DMS53 (cell line): ENCODE results near the gene ATP5PB.
A peak's percentile ranks its signal among the peaks of the same experiment; 100 is the strongest.

Source experiments
- DNase-seq: peaks from one replicate; lab custom pipeline; 2025; lab: John Stamatoyannopoulos, UW

Gene ATP5PB

DNA sequence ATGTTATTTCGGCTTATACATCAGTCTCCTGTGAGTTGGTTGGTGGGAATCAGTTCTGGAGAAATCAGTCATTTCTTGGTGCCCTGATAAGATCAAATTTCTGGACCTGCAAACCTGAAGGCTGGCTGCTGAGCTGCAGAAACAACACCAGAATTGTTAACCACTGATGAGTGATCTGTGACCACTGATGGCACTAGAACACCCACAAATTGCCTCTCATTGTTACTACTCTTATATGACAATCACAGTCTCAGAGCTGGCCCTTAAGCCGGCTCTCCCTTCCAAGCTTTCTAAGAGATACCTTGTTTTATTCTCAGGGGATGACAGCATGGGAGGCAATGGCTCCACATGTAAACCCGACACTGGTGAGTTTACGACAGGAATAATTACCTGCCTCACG is 26.4 kb downstream of the ATP5PB start:
- no peak for DNase-seq

DNA sequence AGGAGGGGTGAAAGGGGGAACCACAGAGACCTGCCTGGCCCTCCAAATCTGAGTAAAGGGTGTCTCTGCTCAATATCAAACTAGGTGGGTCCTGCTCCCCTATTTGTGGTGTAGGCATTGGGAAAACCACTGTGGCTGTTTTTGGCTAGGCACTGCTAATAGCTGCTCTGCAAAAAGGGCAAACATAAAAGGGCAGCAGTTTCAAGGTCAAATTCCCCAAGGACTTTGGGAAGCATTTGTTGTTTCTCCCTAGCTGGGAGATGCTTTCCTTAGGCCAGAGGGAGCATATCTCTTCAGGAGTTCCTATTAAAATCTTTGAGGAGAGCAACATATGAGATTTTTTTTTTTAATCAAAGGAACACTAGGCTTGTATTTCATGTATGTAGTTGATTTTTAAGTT is 26.9 kb downstream of the ATP5PB start:
- DNase-seq: no peak

DNA sequence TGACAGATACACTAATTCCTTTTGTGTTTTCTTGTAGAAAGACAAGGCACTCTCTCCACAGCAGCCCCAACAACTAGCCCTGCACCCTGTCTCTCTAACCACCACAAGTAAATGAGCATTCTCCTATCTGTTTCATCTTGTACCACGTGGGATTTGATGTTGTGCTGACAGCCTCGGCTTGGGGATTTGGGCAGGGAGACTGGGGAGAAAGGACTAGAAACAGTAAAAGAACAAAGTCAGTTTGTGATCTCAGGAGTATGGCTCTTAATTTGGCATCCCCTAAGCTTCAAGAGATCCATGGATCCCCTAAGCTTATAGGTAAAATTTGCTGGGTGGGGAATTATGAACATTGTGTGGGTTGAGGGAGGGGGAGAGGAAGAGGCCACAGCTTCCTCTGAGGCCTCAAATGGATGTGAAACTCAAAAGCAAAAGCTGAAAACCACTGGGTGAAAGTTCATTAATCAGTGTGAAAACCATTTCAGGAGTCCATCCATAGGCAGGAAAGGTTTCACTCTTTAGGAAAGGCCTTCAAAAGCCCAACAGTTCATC is 27.6 kb downstream of the ATP5PB start:
- no peak for DNase-seq

DNA sequence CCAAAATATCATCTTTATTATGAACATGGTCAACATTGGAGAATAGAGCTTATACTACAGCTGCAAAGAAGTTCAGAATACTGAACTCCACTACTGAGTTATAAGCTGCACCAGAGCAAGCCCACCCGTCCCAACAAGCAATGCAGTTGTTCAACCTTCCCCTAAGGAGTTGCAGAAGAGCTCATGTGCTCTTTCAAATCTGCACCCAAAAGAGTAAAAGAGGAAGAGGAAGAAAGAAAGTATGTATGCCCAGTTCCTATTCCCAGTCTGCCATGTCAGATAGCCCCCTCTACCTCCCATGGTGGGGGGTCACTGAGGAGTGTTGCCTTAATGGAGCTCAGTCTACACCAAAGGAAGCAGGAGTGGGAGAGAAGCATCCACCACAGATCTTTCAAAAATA is 31.4 kb downstream of the ATP5PB start:
- no peak for DNase-seq

DNA sequence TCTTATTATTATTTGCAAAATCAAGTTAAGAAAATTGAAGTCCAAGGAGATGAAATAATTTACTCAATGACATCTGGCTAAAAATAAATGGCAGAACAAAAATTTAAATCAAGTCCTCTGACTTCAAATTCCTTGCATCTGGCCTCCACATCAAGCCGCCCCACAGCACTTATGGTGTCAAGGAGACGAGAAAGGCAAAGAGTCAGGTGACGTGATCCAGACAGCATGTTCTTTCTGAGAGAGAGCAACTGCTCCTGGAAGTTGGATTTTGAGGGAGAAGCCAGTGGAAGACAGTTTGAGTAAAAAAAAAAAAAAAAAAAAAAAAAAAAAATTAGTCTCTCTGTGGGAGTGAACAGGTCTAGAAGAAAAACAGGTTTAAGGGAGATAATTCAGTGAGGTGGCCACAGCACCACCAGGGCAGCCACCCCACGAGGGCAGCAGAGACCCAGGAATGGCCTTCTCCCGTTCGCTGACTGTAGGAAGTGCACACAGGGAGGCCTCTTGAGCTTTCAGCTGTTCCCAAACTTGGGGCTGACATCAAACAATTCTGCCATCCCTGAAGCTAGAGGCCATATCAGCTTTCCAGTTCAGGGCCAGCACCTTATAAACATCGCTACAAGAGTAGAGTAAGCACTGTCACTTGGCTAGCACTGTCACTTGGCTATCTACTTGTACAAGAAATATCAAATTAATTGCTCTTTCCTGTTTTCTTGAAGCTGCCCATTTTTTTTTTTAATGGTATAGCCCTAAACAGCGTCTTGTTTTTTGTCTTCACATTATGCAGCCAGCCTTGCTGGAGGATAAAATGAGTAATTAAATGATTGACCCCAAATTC is 32.3 kb downstream of the ATP5PB start:
- peak; percentile 83 for DNase-seq

DNA sequence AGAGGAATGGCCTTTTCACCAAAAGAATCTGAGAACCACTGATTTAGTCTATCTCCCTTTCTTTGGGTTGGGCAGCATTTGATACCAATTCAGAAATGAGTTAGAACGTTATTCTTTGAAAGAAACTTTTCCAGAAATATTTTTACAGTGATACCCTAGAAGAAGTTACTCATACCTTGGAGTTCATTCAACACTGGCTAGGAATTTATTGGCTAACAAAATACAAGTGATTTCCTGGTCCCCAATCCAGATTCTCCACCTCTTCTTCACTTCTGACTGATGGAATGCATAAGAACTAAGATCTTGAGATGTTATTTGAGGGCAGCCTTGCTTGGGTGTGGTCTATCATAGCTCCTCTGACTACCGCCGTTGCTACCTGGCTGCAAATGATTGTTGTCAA is 33.9 kb downstream of the ATP5PB start:
- no peak for DNase-seq

DNA sequence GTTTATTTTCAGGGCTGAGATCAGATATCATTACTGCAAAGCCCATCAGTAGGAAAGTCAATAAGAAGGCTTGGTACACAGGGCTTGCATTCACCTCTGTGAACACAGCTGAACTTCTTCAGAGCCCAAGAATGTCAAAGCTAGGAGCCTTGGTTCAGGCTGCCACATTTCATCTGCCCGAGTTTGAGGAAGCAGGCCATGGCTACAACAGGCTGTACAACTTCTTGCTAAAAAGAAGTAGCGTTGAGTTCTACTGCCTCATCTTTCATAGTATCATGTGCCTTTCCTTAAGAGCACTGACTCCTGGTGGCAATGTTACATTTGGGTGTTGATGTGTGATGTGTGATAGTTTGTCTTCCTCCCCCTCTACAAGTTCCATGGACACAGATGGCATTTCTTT is 34.6 kb downstream of the ATP5PB start:
- no peak for DNase-seq

DNA sequence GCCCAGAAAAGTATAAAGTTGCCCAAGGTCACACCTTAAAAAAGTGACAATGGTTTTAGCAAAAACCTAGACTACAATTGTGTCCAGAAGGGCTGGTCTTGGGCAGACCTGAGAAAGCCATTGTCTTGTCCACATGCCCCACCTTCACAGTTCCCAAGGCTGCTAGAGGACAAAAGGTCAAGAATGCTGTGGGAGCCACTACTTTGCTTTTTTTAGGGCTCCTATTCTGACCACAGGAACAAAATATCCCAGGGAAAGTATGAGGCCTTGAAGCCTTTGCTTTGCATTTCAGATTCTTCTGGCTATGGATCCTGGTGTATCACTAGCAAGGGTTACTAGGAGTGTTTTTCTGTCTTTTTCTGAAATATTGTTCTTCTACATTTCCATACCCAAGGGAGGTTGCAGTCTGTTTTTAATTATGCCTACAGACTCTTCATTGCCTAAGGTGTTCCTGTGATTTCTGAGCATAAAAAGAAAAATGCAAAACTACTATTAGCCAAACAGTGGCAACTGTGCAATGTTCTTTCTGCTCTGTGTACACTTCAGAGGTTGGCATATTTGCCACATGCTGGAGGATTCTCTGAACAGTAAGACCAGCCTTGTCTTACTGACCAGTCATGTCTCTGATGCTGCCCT is 35.2 kb downstream of the ATP5PB start:
- DNase-seq: no peak

DNA sequence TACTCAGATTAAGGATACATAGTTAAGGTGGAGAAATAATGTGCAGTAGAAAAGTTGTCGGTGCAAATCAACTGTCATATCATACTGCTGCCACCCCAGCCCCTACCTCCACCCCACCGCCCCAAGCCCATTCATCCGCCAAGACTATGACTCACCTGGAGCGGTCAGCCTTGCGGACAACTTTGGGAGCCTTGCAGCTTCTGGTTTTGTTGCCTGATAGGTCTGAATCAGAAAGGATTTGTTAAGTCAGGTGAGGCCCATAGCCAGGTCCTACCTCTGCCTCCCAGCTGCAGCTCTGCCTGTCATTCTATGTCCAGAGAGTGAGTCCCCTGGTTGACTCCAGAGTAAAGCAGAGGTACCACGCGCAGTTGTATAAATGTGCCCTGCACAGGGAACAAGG is 37.2 kb downstream of the ATP5PB start:
- DNase-seq: no peak

DNA sequence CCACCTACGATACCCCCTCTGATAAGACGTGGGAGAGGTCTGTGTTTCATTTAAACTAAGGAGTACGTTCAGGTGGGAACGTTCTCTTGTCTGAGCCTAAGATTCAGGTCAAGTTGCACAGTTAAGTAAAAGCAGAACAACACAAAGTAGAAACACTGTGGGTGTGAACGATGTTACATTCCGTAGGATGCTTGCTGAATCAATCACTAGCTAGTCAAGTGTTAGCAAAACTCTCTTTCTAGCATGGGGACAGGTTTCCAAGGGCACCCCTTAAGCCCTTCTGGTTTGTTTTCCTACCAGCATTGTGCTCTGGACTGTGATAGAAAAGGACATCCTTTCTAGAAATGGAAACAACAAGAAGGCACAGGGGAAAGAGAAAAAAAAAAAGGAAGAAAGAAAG is 37.9 kb downstream of the ATP5PB start:
- DNase-seq: no peak

DNA sequence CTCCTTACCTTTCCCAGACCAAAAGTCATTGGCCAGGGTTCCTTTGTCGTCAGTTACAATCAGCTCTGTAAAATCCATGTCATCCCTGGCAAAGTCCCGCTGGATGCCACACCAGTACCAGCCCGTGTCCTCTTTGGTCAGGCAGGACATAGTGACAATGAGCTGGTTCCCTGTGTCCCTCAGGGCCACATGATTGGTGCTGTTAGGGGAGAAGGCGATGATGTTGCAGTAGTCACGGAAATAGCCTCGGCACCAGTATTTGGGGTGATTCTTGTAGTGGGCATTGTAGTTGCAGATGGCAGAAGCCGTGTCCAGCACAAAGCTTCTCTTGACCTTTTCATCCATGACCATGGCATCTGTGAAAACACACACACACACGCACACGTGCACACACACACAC is 39.4 kb downstream of the ATP5PB start:
- DNase-seq: no peak

DNA sequence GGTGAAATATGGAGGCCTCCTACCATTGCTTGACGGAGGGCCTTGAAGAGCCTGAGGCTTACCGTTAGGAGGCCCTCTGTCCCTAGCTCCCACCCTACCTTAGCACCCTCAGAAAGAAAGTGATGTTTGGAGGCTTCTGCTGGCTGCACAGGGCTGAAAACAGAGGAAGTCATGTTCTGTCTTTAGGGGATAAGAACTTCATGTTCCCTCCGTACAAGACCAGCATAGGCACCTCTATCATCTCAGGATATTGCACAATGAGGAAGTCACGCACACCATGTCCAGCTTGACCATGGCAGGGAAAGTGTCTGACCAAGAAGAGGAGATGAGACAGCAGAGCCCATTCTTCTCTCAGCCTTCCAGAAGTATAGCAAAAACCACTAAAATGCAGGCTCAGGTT is 40.3 kb downstream of the ATP5PB start:
- no peak for DNase-seq

DNA sequence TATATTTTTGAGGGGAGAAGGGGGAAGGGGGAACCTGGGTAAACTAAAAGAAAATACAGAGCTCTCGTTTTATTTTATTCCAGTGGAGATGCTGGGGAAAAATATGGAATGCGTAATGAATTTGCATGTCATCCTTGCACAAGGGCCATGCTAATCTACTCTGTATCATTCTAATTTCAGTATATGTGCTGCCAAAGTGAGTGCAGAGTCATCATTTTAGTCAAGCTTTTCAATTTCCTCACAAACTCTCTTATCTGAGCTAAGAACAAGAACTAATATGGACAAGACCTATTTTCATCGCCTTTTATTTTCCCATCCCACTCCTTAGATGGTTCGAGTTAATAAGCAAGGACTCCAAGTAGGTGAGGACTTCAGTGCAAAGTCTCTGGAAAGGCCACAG is 41.0 kb downstream of the ATP5PB start:
- no peak for DNase-seq

DNA sequence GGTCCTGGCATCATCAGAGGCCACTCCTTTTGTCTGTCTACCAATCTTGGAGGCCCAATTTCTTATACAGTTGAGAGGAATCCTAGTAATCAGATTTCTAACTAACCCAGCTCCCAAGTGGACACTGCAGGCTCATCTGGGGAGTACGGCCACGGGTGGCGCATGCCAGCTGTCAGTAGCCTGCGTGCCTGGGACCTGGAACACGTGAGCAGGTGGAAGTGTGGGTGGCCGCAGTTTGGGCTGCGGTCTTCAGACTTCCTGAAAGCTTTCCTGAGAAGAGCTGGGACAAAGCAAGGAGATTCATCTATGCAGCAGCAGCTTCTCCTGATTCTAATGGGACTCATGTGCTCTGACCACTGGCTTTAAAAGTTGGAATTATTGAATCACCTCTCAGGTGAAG is 41.8 kb downstream of the ATP5PB start:
- DNase-seq: no peak

DNA sequence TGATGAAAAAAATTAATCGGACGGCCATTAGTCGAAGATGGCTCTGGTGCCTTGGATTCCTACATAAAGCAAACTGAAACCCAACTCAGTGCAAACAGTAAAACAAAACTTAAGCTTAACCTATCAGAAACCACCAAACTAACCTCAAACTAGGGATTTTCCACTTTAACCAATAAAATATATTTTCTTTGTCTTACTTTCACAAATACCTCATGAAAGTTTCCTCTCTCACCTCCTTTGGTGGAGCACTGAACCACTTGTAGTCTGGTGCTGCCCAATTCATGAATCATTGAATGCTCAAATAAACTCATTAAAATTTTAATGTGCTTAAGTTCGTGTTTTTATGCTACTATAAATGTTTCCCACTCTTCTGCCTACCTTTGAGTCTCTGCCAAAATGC is 47.1 kb downstream of the ATP5PB start:
- no peak for DNase-seq

DNA sequence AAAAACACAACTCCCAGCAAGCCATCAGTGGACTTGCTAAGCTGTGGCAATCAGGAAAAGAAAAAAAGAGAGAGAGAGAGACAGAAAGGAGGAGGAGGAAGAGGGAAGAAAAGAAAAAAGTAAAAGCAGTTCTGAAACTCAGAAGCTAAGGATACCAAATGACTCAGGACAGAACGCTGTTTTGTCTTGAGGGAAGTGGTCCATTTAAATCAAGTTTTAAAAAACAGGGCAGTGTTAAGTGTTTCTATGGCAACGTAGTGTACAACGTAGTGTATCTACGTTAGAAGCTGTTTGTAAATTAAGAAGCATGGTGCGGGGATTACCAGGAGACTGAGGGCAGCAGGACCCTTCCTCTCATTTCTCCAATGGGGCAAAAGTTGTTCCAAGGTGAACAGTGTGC is 48.3 kb downstream of the ATP5PB start:
- no peak for DNase-seq

DNA sequence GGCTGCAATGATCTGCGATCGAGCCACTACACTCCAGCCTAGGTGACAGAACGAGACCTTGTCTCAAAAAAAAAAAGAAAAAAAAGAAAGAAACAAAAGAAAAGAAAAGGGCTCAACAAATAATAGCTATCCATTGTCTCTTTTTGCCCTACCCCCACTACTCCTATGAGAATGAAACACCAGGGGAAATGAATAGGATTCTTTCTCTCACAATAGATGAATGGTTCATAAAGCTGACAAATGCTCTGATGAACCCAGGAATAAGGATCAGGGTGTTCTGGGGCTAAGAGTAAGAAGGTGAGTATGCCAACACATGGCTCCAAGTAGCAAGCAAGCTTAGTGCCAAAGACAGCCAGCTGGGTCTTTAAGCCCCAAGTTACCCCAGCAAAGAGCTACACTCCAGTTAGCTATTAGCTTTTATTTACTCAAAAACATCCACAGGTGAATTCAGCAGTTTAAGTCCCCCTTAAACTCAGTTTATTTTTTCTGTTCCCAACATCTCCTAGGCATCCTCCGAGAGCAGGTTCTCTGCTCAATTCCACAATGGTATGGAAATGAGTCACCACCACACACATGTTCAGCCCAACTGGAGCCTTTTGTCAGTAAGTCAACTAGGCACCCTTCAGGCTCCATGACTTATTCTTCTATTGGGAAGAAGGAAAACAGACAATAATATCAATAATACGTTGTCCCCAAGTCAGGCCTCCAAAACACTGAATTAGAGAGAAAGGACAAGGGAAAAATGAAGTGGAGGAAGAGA is 49.9 kb downstream of the ATP5PB start:
- DNase-seq: no peak

DNA sequence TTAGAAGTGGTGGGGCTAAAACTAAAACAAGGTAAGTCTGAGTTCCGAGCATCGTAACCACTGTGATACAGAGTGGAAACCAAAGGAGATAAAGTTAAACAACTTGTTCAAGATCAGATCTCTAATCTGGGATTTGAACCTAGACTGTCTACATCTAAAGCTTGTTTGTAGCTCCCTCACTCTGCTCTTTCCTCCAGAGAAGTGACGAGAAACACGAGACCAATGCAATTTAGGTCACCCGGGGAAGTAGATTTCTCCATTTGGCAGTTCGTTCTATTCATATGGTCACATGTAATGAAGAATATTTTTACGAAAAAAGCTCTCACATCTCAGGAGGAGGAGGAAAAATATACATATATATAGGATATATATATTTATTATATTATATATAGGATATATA is 52.4 kb downstream of the ATP5PB start:
- no peak for DNase-seq

DNA sequence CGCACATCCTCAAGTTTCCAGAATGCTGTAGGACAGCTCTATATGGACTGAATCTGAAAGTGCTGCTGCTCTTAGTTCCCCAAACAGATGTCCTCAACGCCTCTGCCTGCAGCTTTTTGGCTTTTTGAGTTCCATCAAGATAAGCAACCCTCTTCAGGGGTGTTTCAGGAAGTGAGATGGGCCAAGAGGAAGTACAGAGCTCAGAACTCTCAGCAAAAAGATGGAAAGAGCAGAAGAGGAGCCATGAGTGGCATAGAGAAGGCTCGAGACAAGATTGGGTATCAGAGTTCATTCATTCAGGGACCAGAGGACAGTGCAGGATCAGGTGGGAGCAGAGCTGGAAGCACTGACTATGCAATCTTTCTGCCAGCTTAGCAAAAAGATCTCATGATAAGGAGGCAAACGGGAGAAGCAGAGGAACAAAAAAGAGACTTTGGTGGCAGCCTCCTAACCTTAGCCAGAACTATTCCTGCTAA is 54.4 kb downstream of the ATP5PB start, which contains the start of the genes ADORA3 and TMIGD3:
TSS of gene ADORA3 (minus strand) at position 49 of the 476 bp plus-strand sequence. CDS start 279 bp downstream, outside the sequence.
TSS of gene TMIGD3 (minus strand) at position 49 of the 476 bp plus-strand sequence. CDS start 279 bp downstream, outside the sequence.
- DNase-seq: no peak

DNA sequence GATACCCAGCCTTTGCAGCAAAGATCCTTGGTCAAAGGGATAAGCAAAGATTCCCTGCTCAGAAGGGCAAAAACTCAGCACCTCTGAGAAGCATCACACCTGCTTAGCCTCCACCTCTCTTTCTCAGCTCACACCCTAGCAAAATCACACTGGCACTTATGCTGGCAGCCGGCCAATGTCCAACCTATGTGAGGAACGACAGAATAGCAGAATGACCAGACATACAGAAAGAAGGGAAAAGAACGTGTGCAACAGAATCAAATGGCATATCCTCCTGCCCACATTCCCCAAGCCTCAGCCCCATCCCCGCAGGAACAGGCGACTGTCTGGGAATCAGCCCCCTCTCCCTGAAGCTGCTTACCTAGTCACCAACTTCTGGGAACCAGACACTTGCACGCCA is 54.8 kb downstream of the ATP5PB start:
- no peak for DNase-seq

DNA sequence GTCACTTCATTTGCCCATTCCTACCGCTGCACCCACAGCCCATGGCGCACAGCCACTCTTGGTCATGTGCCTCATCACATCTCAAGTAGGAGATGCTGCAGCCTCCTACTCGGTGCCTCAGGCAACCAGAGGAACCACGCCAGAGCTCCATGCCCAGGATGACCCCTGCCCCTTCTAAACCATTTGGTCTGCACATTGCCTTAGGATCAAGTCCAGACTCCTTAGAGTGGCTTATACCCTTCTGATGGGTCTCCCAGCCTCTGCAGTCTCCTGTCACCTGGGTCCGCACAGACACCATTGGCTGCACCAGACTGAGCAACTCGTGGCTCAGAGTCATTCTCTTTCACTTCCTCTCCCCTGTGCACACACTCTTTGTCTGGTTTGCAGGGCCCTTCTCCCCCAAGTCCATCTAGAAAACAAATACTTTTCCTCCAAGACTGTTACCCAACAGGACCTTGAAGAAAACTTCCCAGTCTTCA is 56.4 kb downstream of the ATP5PB start:
- DNase-seq: no peak

DNA sequence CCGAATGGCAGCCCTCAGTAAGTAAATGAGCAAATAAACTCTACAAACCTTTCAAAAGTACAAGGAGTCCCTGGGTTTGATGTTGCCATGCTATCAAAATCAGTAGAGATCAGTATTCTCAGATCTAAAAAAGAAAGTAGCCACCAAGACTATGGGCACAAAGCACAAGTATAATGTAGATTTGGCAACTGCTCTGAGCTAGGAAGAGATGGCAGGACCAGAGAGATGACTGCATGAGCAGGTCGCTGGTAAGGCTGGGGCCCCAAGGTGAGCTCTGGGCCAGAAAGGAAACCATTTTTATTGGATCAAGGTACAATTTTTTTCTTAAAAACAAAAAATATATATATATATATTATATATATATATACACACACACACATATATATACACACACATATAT is 57.3 kb downstream of the ATP5PB start:
- no peak for DNase-seq
